NK-92 (cell line): ENCODE measurements around the gene RNF13.
"Not testable (repeated sequence)": the region's sequence is repeated elsewhere in the genome, so short reads cannot be mapped to it uniquely, and the experiment has no call there.

Experiments
- DNase-seq: peaks from one replicate; lab custom pipeline; 2025; ENCODE audit not compliant: unreplicated experiment; lab: John Stamatoyannopoulos, UW

The RNF13 gene

GRCh38 chr3:149894205-149894604 lies 81.2 kb downstream of the RNF13 start:
- DNase-seq: no peak

GRCh38 chr3:149895339-149895738 lies 82.3 kb downstream of the RNF13 start:
- DNase-seq: no peak

GRCh38 chr3:149895769-149896168 lies 82.8 kb downstream of the RNF13 start:
- DNase-seq: no peak

GRCh38 chr3:149898771-149899170 lies 85.8 kb downstream of the RNF13 start:
- DNase-seq: no peak

DNA sequence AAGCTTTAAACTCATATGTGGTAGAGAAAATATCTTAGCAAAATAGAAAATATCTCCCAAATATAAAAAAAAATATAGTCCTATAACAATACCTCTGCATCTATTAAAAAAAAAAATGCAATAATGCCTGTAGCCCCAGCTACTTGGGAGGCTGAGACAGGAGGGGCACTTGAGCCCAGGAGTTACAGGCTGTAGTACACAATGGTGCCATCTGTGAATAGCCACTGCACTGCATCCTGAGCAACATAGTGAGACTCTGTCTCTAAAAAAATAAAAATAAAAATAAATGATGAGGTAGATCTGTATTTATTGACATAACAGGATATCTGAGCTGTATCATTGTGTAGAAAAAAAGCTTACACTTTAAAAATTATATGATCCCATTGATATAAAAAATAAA lies 87.3 kb downstream of the RNF13 start:
- DNase-seq: no peak

DNA sequence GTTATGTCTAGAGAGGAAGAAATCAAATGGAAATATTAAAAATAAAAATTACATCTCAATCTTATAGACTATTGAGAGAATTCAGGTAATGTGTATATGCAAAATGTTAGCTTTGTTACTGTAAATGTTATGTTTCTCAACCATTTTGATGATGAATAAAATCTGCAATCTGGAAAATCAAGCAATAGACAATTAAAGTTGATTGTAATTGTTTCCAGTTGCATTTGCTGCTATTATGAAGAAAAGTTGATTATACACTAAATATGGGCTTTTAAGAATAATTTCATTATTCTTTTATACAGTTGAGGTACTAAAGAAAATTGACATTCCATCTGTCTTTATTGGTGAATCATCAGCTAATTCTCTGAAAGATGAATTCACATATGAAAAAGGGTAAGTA lies 88.8 kb downstream of the RNF13 start:
- no peak for DNase-seq

DNA sequence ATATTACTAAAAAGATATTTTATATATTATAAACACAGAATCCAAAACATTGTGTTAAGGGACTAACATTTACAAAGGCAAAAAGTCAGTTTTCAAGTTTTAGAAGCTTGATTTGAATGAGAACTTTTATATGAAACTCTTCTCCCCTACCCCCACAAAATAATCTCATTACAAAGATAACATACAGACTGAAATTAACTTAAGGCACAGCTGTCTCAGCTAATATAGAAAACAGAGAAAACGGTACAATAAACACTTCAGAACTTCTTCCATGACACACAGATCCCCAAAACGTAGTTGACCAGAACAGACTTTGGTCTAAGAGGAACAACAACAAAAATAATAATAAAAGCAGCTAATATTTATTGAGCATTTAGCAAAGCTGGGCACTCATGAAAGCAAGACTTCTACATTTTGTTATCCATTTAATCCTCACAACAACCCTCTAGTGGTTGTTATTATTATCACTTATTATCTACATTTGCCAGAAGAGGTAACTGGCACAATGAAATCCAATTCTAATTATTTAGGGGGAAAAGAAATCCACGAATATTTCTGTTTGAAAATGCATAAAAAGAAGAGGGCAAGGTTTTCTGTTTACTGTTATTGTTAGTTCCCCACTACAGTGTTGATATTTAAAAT lies 89.6 kb downstream of the RNF13 start:
- DNase-seq: no peak

GRCh38 chr3:149906036-149906435 lies 93.0 kb downstream of the RNF13 start:
- no peak for DNase-seq

DNA sequence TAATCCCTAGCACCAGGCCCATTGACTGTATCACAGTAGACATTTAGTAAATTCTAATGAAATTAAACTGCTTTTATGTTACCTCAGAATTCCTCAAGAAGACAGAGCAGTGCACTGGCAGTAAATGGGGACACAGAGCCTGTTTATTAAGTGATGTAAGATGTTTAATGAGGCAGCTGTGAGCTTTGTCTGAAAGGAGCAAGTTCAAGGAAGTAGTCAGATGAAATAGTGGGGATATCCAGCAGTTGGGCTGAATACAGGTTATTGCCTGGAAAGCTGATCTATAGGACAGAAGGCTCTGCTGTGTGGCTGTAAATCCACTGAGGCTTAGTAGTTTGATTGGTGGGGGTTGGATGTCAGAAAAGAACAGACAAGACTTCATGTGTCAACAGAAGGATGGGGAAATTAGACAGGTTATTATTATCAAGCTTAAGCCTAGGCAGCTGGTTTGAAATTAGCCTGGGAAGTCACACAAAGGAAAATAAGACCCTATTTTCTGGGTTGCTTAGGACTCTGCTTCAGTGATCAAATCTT lies 95.5 kb downstream of the RNF13 start:
- no peak for DNase-seq

- no peak for DNase-seq
Observed at GRCh38 chr3:149909923-149910322, 96.9 kb downstream of the RNF13 start.

DNA sequence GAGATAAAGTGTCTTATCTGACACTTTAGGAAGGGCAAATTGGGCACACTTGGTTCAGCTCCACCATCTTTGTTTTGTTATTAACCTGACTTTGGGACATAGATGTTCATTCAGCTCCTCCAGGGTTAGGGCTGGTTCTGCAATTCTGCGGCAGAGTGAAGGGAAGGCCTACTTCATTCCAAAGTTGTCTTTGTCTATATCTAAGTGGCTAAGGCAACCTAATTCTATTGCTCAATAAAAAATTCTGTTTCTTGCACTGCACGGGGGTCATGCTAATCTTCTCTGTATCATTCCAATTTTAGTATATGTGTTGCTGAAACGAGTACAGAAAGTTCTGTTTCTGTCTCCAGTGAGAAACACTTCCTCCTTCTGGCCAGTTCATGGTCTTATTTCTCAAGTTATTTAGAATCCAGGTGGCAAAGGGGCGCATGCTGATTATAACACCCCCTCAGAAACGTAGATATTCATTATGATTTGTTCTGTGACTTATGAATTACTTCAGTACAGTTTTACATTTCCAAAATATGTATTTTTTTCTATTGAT lies 104.2 kb downstream of the RNF13 start:
- no peak for DNase-seq

GRCh38 chr3:149919509-149919908 lies 106.5 kb downstream of the RNF13 start:
- no peak for DNase-seq

DNA sequence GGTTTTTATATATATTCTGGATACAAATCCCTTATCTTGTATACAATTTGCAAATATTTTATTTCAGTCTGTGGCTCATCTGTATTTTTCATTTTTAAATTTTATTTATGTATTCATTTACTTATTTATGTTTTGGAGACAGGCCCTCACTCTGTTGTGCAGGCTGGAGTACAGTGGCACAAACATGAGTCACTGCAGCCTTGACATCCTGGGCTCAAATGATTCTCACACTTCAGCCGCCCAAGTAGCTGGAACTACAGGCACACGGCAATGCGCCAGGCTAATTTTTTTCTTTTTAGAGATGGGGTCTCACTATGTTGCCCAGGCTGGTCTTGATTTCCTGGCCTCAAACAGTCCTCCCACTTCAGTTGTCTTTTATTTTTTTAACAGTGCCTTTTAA lies 107.1 kb downstream of the RNF13 start:
- DNase-seq: no peak

- no peak for DNase-seq
Observed at GRCh38 chr3:149933008-149933407, 120.0 kb downstream of the RNF13 start.

- no peak for DNase-seq
Observed at GRCh38 chr3:149933858-149934257, 120.8 kb downstream of the RNF13 start.

GRCh38 chr3:149934524-149934923 lies 121.5 kb downstream of the RNF13 start:
- DNase-seq: no peak

- DNase-seq: no peak
Observed at GRCh38 chr3:149936812-149937230, 123.8 kb downstream of the RNF13 start.

- not testable (repeated sequence) for DNase-seq
Observed at GRCh38 chr3:149938392-149939055, 125.5 kb downstream of the RNF13 start.

DNA sequence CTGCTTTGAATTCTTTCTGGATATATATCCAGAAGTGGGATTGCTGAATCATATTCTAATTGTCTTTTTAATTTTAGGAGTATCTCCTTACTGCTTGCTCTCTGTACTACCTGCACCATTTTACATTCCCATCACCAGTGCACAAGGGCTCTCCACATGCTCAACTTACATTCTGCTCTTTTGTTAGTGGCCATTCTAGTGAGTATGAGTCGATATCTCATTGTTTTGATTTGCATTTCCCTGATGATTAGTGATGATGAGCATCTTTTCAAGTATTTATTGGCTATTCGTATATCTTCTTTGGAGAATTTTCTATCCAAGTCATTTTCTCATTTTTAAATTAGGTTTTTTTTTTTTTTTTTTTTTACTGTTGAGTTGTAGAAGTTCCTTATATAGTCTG lies 128.2 kb downstream of the RNF13 start:
- no peak for DNase-seq

GRCh38 chr3:149941946-149942345 lies 128.9 kb downstream of the RNF13 start:
- DNase-seq: no peak

DNA sequence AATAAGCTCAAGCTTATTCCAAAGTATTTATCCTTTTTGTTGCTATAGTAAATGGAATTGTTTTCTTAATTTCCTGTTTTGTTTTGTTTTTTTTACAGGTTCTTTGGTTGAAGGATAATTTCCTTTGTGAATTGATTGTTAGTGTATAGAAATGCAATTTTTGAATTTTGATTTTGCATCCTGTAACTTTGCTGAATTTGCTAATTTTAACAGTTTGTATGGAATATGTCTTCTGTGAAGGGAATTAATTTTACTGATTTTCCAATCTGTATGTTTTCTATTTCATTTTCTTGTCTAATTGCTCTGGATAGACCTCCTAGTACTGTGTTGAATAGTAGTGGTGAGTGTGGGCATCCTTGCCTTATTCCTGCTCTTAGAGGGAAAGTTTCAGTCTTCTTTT lies 129.4 kb downstream of the RNF13 start:
- DNase-seq: no peak

DNA sequence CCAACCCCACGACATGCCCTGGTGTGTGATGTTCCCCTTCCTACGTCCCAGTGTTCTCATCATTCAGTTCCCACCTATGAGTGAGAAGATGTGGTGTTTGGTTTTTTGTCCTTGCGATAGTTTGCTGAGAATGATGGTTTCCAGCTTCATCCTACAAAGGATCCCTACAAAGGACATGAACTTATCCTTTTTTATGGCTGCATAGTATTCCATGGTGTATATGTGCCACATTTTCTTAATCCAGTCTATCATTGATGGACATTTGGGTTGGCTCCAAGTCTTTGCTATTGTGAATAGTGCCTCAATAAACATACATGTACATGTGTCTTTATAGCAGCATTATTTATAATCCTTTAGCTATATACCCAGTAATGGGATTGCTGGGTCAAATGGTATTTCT lies 131.0 kb downstream of the RNF13 start:
- not testable (repeated sequence) for DNase-seq
